GM23338 (cell line): ENCODE measurements around the gene ELOVL2. TPM values are rescaled to one million over a fixed set of nuclear protein-coding genes. Genes with fewer than 3 reads are reported as not detected.

ENCODE experiments used
- ATAC-seq: fragments of 200-7000 bp; cut with Tn5 transposase; 3 replicates; pipeline ENCODE4 v1.9.1; 2020
- DNase-seq: peaks from one replicate; pipeline ENCODE4 v3.0.0-alpha.2; 2015; ENCODE audit warnings: low spot score
- H2AFZ ChIP-seq: fragments of 200-600 bp; sonication (generic); 2 replicates; pipeline ENCODE4 v1.8.0; 2016; ENCODE audit warnings: antibody characterized with exemption, mild to moderate bottlenecking, moderate library complexity
- H3F3A ChIP-seq: fragments of 200-600 bp; sonication (generic); replicated peaks from 2 replicates; pipeline ENCODE4 v1.8.0; 2017; ENCODE audit warnings: antibody characterized with exemption, mixed run types, low read depth
- H3K27ac ChIP-seq: fragments of 200-600 bp; sonication (generic); 2 replicates; pipeline ENCODE4 v1.6.1; 2016; ENCODE audit warnings: low read depth
- H3K27me3 ChIP-seq: fragments of 200-600 bp; sonication (generic); 2 replicates; pipeline ENCODE4 v1.8.0; 2016; ENCODE audit warnings: mild to moderate bottlenecking, mixed run types, moderate library complexity; ENCODE audit not compliant: insufficient read depth
- H3K36me3 ChIP-seq: fragments of 200-600 bp; sonication (generic); 2 replicates; pipeline ENCODE4 v1.8.0; 2016; ENCODE audit warnings: mild to moderate bottlenecking; ENCODE audit not compliant: insufficient read depth
- H3K4me1 ChIP-seq: fragments of 200-600 bp; sonication (generic); 2 replicates; pipeline ENCODE4 v1.8.0; 2016; ENCODE audit warnings: mild to moderate bottlenecking, moderate library complexity; ENCODE audit not compliant: insufficient read depth
- H3K4me2 ChIP-seq: fragments of 200-600 bp; sonication (generic); 2 replicates; pipeline ENCODE4 v1.7.1; 2017; ENCODE audit warnings: mixed run types
- H3K4me3 ChIP-seq: fragments of 200-600 bp; sonication (generic); 2 replicates; pipeline ENCODE4 v1.6.1; 2016; ENCODE audit warnings: mixed run types
- H3K79me2 ChIP-seq: fragments of 200-600 bp; sonication (generic); replicated peaks from 2 replicates; pipeline ENCODE4 v1.8.0; 2017; ENCODE audit warnings: mild to moderate bottlenecking; ENCODE audit not compliant: insufficient read depth
- H3K9me2 ChIP-seq: fragments of 200-600 bp; sonication (generic); 2 replicates; pipeline ENCODE4 v1.8.0; 2017; ENCODE audit not compliant: insufficient read depth
- H4K20me1 ChIP-seq: fragments of 200-600 bp; sonication (generic); replicated peaks from 2 replicates; pipeline ENCODE4 v1.8.0; 2017; ENCODE audit warnings: mild to moderate bottlenecking; ENCODE audit not compliant: insufficient read depth
- H3K27ac Mint-ChIP-seq: 2 replicates; pipeline ENCODE4 v1.8.0; 2020; ENCODE audit warnings: inconsistent platforms, mild to moderate bottlenecking, moderate library complexity, mixed read lengths
- H3K27me3 Mint-ChIP-seq: 3 replicates; pipeline ENCODE4 v1.8.0; 2022; ENCODE audit warnings: low read depth, mild to moderate bottlenecking, moderate library complexity, mixed read lengths, inconsistent platforms; ENCODE audit not compliant: insufficient read depth, poor library complexity
- H3K36me3 Mint-ChIP-seq: 3 replicates; pipeline ENCODE4 v1.8.0; 2021; ENCODE audit warnings: low read depth, mild to moderate bottlenecking, inconsistent platforms, moderate library complexity, mixed read lengths
- H3K4me1 Mint-ChIP-seq: 3 replicates; pipeline ENCODE4 v1.8.0; 2020; ENCODE audit warnings: mild to moderate bottlenecking, inconsistent platforms, mixed read lengths
- H3K4me3 Mint-ChIP-seq: 3 replicates; pipeline ENCODE4 v1.8.0; 2021; ENCODE audit warnings: moderate library complexity, mild to moderate bottlenecking, inconsistent platforms, mixed read lengths
- H3K9me3 Mint-ChIP-seq: 3 replicates; pipeline ENCODE4 v1.8.0; 2020; ENCODE audit warnings: moderate library complexity, mild to moderate bottlenecking, inconsistent platforms, mixed read lengths
- CTCF ChIP-seq, 2 experiments: fragments of 200-600 bp in 1 of 2; sonication (generic) in 1 of 2; conservative IDR thresholded peaks; 2 replicates each; pipeline versions ENCODE4 v1.5.1 to v1.6.1; 2016 to 2017; ENCODE audit warnings: antibody characterized with exemption in 2 of 2, low read depth in 2 of 2, mild to moderate bottlenecking in 2 of 2, moderate library complexity in 1 of 2
- JUNB ChIP-seq: IDR thresholded peaks from one replicate; pipeline ENCODE4 v1.6.1; 2016; ENCODE audit warnings: antibody characterized with exemption; ENCODE audit not compliant: unreplicated experiment
- polyA plus RNA-seq: library from polyadenylated mRNA; unstranded; fragments of >200 nt; fragmentation: Nextera tagmentation; extraction: Ambion mirVana; gene quantifications from 2 replicates; pipeline ENCODE4 v1.2.1, GENCODE V29; 2016
- total RNA-seq: library from RNA; depleted of rRNA; stranded (reverse); fragments of >200 nt; shearing (Covaris generic); gene quantifications from 2 replicates; pipeline ENCODE4 v1.2.3, GENCODE V29; 2014
- TF ChIP-seq, protein P1 (sequence below): IDR thresholded peaks from one replicate; pipeline ENCODE4 v1.6.1; 2018; ENCODE audit warnings: antibody characterized with exemption; ENCODE audit not compliant: unreplicated experiment
- TF ChIP-seq, protein P2 (sequence below): IDR thresholded peaks from 2 replicates; pipeline ENCODE4 v1.6.1; 2016; ENCODE audit warnings: antibody characterized with exemption

ELOVL2 gene
- total and polyA plus RNA-seq, 2 experiments from 2014 or later: 1.2 to 1.6 TPM

DNA sequence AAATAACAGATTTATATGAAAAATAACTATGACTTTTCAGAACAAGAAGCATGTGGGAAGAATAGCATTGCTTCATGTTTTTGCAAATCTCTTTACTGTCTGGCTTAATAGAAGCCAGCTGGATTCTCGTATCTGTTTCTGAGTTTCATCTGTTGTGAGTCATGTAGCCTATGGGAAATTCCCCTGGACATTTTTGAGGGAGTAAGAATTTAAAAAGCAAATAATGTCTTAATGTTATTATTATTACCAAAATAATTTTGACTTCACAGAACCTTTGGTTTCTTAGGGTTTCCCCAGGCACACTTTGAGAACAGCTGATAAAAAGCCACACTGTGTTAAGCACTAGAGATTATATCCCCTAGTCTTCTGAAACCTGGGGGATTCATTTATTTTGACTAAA, 81.4 kb downstream of the ELOVL2 start:
- Mint-ChIP-seq H3K9me3 (peaks cover 6% of the 10 kb centered on the region; the same call in 2 of the 3 replicates), H3K27me3 (peaks cover 36% of the 10 kb centered on the region), H3K27ac (no peak overlapping the region), H3K4me1 (peaks cover 8% of the 10 kb centered on the region), H3K4me3 (no peak overlapping the region), H3K36me3 (peaks cover 24% of the 10 kb centered on the region; the same call in 2 of the 3 replicates)
- TF ChIP-seq, protein P1, sequence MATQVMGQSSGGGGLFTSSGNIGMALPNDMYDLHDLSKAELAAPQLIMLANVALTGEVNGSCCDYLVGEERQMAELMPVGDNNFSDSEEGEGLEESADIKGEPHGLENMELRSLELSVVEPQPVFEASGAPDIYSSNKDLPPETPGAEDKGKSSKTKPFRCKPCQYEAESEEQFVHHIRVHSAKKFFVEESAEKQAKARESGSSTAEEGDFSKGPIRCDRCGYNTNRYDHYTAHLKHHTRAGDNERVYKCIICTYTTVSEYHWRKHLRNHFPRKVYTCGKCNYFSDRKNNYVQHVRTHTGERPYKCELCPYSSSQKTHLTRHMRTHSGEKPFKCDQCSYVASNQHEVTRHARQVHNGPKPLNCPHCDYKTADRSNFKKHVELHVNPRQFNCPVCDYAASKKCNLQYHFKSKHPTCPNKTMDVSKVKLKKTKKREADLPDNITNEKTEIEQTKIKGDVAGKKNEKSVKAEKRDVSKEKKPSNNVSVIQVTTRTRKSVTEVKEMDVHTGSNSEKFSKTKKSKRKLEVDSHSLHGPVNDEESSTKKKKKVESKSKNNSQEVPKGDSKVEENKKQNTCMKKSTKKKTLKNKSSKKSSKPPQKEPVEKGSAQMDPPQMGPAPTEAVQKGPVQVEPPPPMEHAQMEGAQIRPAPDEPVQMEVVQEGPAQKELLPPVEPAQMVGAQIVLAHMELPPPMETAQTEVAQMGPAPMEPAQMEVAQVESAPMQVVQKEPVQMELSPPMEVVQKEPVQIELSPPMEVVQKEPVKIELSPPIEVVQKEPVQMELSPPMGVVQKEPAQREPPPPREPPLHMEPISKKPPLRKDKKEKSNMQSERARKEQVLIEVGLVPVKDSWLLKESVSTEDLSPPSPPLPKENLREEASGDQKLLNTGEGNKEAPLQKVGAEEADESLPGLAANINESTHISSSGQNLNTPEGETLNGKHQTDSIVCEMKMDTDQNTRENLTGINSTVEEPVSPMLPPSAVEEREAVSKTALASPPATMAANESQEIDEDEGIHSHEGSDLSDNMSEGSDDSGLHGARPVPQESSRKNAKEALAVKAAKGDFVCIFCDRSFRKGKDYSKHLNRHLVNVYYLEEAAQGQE: no peak
- no peak for TF ChIP-seq CTCF (conservative IDR thresholded peaks at IDR 0.05; ENCODE audit: low read depth in 2 of 2)
- TF ChIP-seq, protein P2, sequence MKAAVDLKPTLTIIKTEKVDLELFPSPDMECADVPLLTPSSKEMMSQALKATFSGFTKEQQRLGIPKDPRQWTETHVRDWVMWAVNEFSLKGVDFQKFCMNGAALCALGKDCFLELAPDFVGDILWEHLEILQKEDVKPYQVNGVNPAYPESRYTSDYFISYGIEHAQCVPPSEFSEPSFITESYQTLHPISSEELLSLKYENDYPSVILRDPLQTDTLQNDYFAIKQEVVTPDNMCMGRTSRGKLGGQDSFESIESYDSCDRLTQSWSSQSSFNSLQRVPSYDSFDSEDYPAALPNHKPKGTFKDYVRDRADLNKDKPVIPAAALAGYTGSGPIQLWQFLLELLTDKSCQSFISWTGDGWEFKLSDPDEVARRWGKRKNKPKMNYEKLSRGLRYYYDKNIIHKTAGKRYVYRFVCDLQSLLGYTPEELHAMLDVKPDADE: no peak
- DNase-seq (no peak), ATAC-seq (no peak; the same call in 2 of the 3 replicates)
- H4K20me1 ChIP-seq: no peaks in the 10 kb centered on the region
- H3K4me2 ChIP-seq: no peak overlapping the region
- 0 out of 2 replicates have a peak, but pooled peaks cover 12% of the 10 kb centered on the region for H3K4me1 ChIP-seq
- H2AFZ ChIP-seq: no peak overlapping the region
- 0 out of 2 replicates have a peak, but pooled peaks cover 4% of the 10 kb centered on the region for H3F3A ChIP-seq
- H3K27ac ChIP-seq: no peak overlapping the region
- H3K27me3 ChIP-seq: peaks cover 59% of the 10 kb centered on the region
- H3K79me2 ChIP-seq: no peaks in the 10 kb centered on the region
- H3K9me2 ChIP-seq: no peaks in the 10 kb centered on the region
- no peak overlapping the region for H3K4me3 ChIP-seq
- peaks cover 3% of the 10 kb centered on the region; the same call in 1 of the 2 replicates for H3K36me3 ChIP-seq

DNA sequence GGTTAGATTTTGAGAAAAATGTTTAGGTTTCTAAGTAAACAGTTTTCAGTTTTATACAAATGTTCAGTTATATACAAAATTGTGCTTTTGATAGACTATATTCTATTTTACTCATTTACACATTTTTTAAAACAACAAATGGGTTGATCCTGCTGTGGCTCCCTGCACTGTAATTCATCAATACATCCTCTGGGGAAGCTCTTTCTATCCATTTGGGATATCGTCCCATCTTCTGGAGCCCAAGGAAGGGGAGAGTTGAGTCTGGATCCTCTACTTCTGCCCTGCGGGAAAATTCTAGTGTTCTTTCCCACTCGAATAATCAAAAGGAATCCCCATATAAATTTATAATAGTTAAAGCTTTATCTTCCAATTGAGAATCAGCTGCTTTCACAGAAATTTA, 82.3 kb downstream of the ELOVL2 start:
- Histone ChIP-seq H3K27me3 (peaks cover 59% of the 10 kb centered on the region), H3F3A (0 out of 2 replicates have a peak, but pooled peaks cover 4% of the 10 kb centered on the region), H3K4me3 (no peak overlapping the region), H2AFZ (no peak overlapping the region), H3K36me3 (peaks cover 3% of the 10 kb centered on the region; the same call in 1 of the 2 replicates), H3K4me1 (0 out of 2 replicates have a peak, but pooled peaks cover 12% of the 10 kb centered on the region), H3K79me2 (no peaks in the 10 kb centered on the region), H3K27ac (no peak overlapping the region), H4K20me1 (no peaks in the 10 kb centered on the region), H3K4me2 (no peak overlapping the region), H3K9me2 (no peaks in the 10 kb centered on the region)
- Mint-ChIP-seq H3K27ac (no peak overlapping the region), H3K36me3 (peaks cover 21% of the 10 kb centered on the region; the same call in 2 of the 3 replicates), H3K4me1 (peaks cover 8% of the 10 kb centered on the region), H3K4me3 (no peak overlapping the region), H3K27me3 (peaks cover 36% of the 10 kb centered on the region), H3K9me3 (peaks cover 6% of the 10 kb centered on the region; the same call in 2 of the 3 replicates)
- TF ChIP-seq CTCF (conservative IDR thresholded peaks at IDR 0.05; ENCODE audit: low read depth in 2 of 2) (0 out of 4 replicates have a peak, but pooled peaks have one; percentile 7 to 23), JUNB (no peak)
- ATAC-seq: peak; percentile 60; the same call in 2 of the 3 replicates
- DNase-seq: peak; percentile 34
